Mucosa of stomach (tissue), 1 donor: ENCODE results near the gene GRIK2.

ENCODE experiments used
- H3K27me3 ChIP-seq: one replicate; pipeline ENCODE4 v1.7.0; 2013; ENCODE audit warnings: mild to moderate bottlenecking, low read length; ENCODE audit not compliant: control insufficient read depth, insufficient read depth
- H3K36me3 ChIP-seq: one replicate; pipeline ENCODE4 v1.7.0; 2013; ENCODE audit warnings: low read length; ENCODE audit not compliant: control insufficient read depth, insufficient read depth
- H3K4me1 ChIP-seq: one replicate; pipeline ENCODE4 v1.7.0; 2013; ENCODE audit warnings: mild to moderate bottlenecking, low read length; ENCODE audit not compliant: control insufficient read depth, insufficient read depth
- H3K4me3 ChIP-seq: one replicate; pipeline ENCODE4 v1.7.0; 2013; ENCODE audit warnings: low read length
- H3K9ac ChIP-seq: one replicate; pipeline ENCODE4 v1.7.0; 2013; ENCODE audit warnings: mild to moderate bottlenecking, low read length, moderate library complexity
- H3K9me3 ChIP-seq: one replicate; pipeline ENCODE4 v1.7.0; 2013; ENCODE audit warnings: mild to moderate bottlenecking, low read length, moderate library complexity; ENCODE audit not compliant: control insufficient read depth
- donor health status: Pancreatic carcinoma.

The GRIK2 gene

DNA sequence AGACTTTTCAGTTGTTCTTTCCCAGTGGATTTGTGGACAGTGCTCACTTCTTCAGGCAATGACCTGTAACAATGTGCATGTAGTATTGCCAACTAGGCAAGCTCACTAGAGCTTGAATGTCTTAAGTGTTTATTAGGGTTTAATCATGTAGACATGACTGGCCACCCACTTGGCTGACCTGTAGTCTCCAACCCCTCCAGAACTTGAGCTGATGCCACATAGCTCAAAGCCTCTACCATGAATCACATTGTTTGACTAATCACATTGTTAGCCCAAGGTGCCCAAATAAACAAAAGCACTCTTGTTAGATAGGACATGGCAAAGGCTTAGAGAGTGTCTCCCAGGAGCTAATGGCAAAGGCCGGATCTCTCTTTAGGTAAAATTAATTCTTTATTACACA lies 272.7 kb downstream of the GRIK2 start:
- Histone ChIP-seq H3K4me3 (no peak overlapping the region), H3K9me3 (no peaks in the 10 kb centered on the region), H3K27me3 (no peaks in the 10 kb centered on the region), H3K4me1 (no peaks in the 10 kb centered on the region), H3K9ac (no peak overlapping the region), H3K36me3 (no peaks in the 10 kb centered on the region)

DNA sequence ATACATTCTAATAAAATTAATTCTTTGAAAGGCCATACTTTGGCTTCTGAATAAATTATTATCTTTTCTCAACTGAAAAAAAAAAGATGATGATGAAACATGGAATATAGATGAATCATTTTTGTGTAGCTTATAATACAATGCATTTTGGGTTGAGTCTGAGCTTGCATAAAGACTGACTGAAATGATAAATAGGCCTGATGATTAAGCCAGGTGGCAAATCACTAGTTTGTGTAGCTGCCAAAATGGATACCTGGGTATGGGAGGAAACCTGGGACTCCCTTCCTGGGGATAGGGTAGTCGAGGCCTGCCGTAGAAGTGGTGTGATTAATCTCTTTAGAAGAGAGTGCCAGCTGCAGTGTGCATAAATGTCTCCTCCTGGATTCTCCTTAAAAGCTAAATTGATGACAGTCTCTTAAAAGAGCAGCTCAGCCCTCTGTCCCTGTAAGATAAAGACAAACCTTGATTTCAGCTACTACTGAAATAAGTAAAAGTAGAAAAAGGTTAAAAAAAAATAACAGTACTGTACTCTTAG lies 275.1 kb downstream of the GRIK2 start:
- no peaks in the 10 kb centered on the region for H3K27me3 ChIP-seq
- H3K36me3 ChIP-seq = no peaks in the 10 kb centered on the region
- H3K4me3 ChIP-seq = no peak overlapping the region
- no peaks in the 10 kb centered on the region for H3K9me3 ChIP-seq
- H3K4me1 ChIP-seq = no peaks in the 10 kb centered on the region
- H3K9ac ChIP-seq = no peak overlapping the region

DNA sequence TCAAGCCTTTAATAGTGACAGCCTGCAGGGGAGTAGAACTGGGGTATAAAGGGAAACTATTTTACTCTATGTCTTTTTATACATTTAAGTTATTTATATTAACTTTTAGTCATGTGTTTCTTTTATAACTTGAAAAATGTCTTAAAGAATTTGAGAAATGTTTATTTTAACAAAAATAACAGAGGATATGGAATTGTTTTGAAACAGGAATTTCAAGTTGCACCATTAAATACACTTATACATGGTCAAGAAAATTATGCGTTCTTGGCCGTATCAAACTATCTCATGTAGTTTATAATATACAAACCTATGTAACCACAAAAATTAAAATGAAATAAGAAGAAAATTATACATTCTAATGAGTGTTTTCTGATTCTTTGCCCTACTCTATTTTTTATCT lies 282.7 kb downstream of the GRIK2 start:
- Histone ChIP-seq H3K9me3 (no peaks in the 10 kb centered on the region), H3K27me3 (no peaks in the 10 kb centered on the region)

DNA sequence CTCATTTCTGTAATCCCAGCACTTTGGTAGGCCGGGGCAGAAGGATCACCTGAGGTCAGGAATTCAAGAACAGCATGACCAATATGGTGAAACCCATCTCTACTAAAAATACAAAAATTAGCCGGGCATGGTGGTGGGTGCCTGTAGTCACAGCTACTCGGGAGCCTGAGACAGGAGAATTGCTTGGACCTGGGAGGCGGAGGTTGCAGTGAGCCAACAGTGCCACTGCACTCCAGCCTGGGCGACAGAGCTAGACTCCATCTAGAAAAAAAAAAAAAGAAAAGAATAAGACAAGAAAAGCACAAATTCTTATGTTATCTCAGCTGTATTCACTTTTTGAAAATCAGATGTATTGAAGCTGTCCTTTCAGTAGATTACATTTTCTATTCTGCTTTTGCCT lies 289.4 kb downstream of the GRIK2 start:
- no peaks in the 10 kb centered on the region for H3K9me3 ChIP-seq
- H3K4me3 ChIP-seq = no peak overlapping the region
- no peaks in the 10 kb centered on the region for H3K36me3 ChIP-seq
- H3K27me3 ChIP-seq = no peaks in the 10 kb centered on the region
- no peaks in the 10 kb centered on the region for H3K4me1 ChIP-seq
- no peak overlapping the region for H3K9ac ChIP-seq

More for the DNA sequence above, 282.7 kb downstream of the GRIK2 start:
- no peak overlapping the region for H3K9ac ChIP-seq
- H3K4me1 ChIP-seq = no peaks in the 10 kb centered on the region
- H3K36me3 ChIP-seq = no peaks in the 10 kb centered on the region
- H3K4me3 ChIP-seq = no peak overlapping the region

DNA sequence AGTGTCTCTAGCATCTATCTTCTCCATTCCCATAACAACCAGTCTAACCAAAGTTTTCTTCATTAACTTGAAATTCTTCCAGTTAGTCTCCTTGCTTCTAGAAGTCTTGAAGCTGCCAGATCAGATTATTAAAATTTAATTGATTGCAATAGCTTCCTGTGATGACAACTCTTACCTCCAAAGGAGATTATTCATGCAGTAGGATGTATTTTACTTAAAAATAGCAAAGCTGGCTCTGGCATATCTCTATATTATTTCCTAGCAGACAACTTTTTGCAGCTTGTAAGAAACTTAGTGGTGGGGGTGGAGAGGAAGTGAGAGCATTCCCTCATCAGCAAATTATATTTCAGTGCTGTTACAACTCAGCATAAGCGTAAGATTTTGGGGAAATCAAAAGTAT lies 290.4 kb downstream of the GRIK2 start:
- Histone ChIP-seq H3K9ac (no peak overlapping the region), H3K4me1 (no peaks in the 10 kb centered on the region), H3K27me3 (no peaks in the 10 kb centered on the region), H3K9me3 (no peaks in the 10 kb centered on the region), H3K4me3 (no peak overlapping the region), H3K36me3 (no peaks in the 10 kb centered on the region)

DNA sequence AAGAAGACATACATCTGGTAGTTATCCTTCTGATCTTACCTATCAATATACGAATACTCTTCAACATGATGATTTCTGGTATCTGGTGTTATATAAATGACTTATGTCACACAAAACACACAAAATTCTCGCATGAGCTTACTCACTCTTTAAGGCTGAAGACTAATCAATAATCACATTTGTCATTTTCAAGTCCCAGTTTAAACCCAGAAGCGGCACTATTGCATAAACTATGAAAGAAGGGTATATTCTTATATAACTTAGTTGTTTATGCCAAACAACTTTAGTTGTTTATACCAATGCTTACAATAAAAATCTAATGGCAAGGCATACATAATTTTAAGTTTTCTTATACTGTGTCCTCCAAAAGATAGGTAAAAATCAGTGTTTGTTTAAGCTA lies 293.1 kb downstream of the GRIK2 start:
- Histone ChIP-seq H3K9me3 (no peaks in the 10 kb centered on the region), H3K27me3 (no peaks in the 10 kb centered on the region), H3K4me3 (no peak overlapping the region), H3K36me3 (no peaks in the 10 kb centered on the region), H3K4me1 (no peaks in the 10 kb centered on the region), H3K9ac (no peak overlapping the region)

DNA sequence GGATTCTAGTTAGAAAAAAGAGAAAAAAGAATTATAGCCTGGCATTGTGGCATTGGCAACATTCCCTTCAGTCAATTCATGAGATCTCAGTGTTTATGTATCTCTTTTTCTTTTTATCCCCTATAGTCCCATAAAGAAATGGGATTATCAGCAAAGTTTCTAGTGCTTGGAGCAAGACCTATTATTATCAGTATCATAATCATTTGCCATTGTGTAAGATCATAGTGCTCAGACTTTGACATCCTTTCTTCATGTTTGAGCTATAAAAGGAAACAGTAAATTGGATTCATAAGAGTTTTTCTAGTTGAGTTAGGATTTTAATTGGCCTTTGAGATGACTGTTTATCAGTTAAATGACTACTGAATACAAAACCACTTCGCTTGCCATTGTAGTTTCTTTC lies 295.6 kb downstream of the GRIK2 start:
- no peak overlapping the region for H3K4me3 ChIP-seq
- H3K36me3 ChIP-seq = no peaks in the 10 kb centered on the region
- no peaks in the 10 kb centered on the region for H3K27me3 ChIP-seq
- no peak overlapping the region for H3K9ac ChIP-seq
- no peaks in the 10 kb centered on the region for H3K4me1 ChIP-seq
- no peaks in the 10 kb centered on the region for H3K9me3 ChIP-seq

DNA sequence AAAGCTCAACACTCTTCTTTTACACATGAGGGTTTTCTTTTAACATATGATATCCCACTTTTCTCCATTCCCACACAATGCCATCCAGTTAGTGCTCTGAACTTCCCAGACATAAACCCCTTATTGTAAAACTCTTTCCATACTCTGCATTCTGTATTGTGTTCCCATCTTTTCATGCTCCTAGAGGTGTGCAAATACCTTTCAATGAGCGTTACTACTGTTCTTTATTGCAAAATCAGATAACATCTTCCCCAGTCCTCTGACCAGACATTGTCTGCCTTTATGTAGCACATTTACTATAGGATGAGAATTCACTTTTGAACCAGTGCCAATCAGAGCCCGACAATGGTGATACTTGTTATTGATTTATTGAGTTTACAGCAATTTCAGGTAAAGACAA lies 296.2 kb downstream of the GRIK2 start:
- Histone ChIP-seq H3K9me3 (no peaks in the 10 kb centered on the region), H3K4me3 (no peak overlapping the region), H3K4me1 (no peaks in the 10 kb centered on the region), H3K27me3 (no peaks in the 10 kb centered on the region), H3K36me3 (no peaks in the 10 kb centered on the region), H3K9ac (no peak overlapping the region)

DNA sequence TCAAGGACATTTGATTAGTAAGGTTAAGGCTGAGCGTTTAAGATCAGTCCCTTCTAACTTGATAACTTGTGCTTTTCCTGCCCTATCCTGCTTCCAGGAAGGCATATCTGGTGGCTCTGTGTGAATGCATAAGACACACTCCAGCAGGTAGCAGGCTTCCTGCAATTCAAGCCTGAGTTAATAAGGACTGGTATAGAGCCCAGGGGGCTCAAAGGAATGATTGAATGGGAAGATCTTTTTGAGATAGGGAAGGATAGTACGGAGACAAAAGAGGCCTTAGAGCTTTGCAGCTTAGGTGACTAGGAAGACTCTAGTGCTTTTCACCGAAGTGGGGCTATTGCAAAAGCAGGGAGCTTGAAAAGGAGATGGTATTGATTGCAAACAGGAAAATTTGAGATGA lies 307.1 kb downstream of the GRIK2 start:
- H3K36me3 ChIP-seq = no peaks in the 10 kb centered on the region
- no peak overlapping the region for H3K9ac ChIP-seq
- H3K4me3 ChIP-seq = no peak overlapping the region
- no peaks in the 10 kb centered on the region for H3K9me3 ChIP-seq
- no peaks in the 10 kb centered on the region for H3K4me1 ChIP-seq
- no peaks in the 10 kb centered on the region for H3K27me3 ChIP-seq

DNA sequence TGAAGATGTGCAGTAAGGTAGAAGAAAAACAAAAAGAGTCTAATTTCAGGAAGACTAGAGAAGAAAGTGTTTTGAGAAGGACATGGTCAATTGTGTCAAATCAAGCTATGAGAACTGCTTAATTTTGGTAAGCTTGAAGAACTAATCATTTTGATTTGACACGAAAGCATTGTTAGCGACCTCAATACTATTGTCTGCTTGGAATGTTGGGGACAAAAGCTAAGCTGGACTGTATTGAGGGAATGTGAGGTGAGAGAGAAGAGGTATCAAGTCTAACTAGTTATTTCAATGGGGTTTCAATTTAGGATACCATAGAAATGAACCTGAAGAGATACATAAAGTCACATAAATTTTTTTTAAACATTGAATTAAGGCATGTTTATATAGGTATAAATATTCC lies 309.8 kb downstream of the GRIK2 start:
- Histone ChIP-seq H3K36me3 (no peaks in the 10 kb centered on the region), H3K9ac (no peak overlapping the region), H3K9me3 (no peaks in the 10 kb centered on the region), H3K4me1 (no peaks in the 10 kb centered on the region), H3K27me3 (no peaks in the 10 kb centered on the region), H3K4me3 (no peak overlapping the region)

DNA sequence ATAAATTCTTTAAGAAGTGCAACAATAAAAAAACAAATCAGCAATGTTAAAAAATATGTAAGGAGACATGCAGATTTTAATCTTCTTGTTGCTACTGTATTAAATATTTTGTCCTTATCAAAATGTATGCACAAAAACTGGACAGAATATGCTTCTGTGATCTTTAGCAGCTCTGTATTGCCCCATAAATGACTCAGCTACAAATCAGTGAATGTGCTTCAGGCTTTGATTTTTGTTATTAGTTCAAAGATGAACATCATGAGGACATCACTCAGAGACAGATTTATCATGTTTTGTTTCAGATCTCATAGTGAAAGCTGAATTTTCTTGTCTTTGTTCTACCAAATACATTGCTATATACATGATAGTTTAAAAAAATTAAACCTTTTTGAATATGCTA lies 312.4 kb downstream of the GRIK2 start:
- H3K36me3 ChIP-seq = no peaks in the 10 kb centered on the region
- H3K9me3 ChIP-seq = no peaks in the 10 kb centered on the region
- no peak overlapping the region for H3K4me3 ChIP-seq
- H3K27me3 ChIP-seq = no peaks in the 10 kb centered on the region
- no peaks in the 10 kb centered on the region for H3K4me1 ChIP-seq
- H3K9ac ChIP-seq = no peak overlapping the region

DNA sequence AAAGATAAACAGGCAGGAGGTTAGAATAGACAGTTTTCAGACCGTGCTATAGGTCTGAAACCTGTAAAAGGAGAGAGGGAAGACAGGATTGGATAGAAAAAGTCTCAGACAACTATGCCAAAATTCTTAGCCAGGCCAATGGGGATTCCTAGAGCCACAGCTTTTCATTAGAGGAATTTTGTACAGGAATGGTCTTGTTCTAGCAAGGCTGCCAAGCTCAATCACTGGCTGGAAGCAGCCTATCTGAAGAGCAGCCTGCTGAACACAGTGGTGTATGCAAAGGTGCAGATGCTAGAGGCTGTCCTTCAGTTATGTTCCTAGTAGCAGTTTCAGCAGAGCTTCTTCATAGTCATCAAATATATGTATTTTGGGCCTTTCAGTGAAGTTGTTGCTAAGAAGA lies 313.1 kb downstream of the GRIK2 start:
- no peak overlapping the region for H3K9ac ChIP-seq
- no peaks in the 10 kb centered on the region for H3K9me3 ChIP-seq
- no peak overlapping the region for H3K4me3 ChIP-seq
- H3K36me3 ChIP-seq = no peaks in the 10 kb centered on the region
- no peaks in the 10 kb centered on the region for H3K4me1 ChIP-seq
- no peaks in the 10 kb centered on the region for H3K27me3 ChIP-seq

DNA sequence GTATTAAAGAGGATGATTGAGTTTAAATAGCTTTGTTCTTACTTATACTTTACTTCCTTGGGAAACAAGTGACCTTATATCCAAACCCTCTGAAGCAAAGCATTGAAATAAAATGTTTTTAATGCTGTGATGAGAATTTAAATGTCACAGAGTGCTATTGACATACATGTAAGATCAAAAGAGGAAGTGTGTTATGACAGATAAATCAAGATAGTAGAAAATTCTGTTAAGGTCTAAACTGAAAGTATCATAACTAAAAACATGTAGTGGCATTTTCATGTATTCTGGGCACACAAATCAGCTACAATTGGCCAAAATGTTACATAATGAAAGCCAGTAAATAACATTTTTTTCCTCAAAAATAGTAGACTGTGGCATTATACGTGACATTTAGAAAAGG lies 318.0 kb downstream of the GRIK2 start:
- Histone ChIP-seq H3K27me3 (no peaks in the 10 kb centered on the region), H3K4me1 (no peaks in the 10 kb centered on the region), H3K4me3 (no peak overlapping the region), H3K36me3 (no peaks in the 10 kb centered on the region), H3K9ac (no peak overlapping the region), H3K9me3 (no peaks in the 10 kb centered on the region)
